H1 (cell line): ENCODE results near the gene WDR4. TPM values are rescaled to one million over a fixed set of nuclear protein-coding genes. Genes with fewer than 3 reads are reported as not detected.
"Not testable (repeated sequence)": the region's sequence is repeated elsewhere in the genome, so short reads cannot be mapped to it uniquely, and the experiment has no call there.

ENCODE experiments used
- CTCF ChIA-PET: fragments of 300-600 bp; sonication (Branson Sonifier 250); formaldehyde crosslinking; loops from one replicate; lab custom pipeline; 2021; ENCODE audit not compliant: partially characterized antibody; lab: Charles Lee
- POLR2A ChIA-PET: fragments of 300-600 bp; sonication (Branson Sonifier 250); formaldehyde crosslinking; loops from one replicate; lab custom pipeline; 2021; ENCODE audit warnings: inconsistent platforms; ENCODE audit not compliant: partially characterized antibody; lab: Charles Lee
- DNase-seq, 2 experiments: peaks; one replicate each; pipeline versions ENCODE4 v3.0.0 to v3.0.0-alpha.2; 2010 to 2022; ENCODE audit warnings: low spot score in 2 of 2, low read depth in 1 of 2, mixed read lengths in 1 of 2
- FAIRE-seq: peaks from 2 replicates; lab custom pipeline; 2011; peaks lifted over from hg19 to GRCh38; lab: Jason Lieb, UNC
- H2AFZ ChIP-seq: 2 replicates; pipeline ENCODE4 v1.8.1; 2012; ENCODE audit warnings: low read length, inconsistent platforms
- H2AK5ac ChIP-seq: 2 replicates; pipeline ENCODE4 v1.6.1; 2013; ENCODE audit warnings: low read depth, low read length
- H2BK120ac ChIP-seq: replicated peaks from 2 replicates; pipeline ENCODE3; 2013; ENCODE audit warnings: low read depth, low read length, inconsistent platforms
- H2BK12ac ChIP-seq: 2 replicates; pipeline ENCODE4 v1.6.1; 2013; ENCODE audit warnings: low read depth, low read length
- H2BK15ac ChIP-seq: 2 replicates; pipeline ENCODE4 v1.6.1; 2013; ENCODE audit warnings: low read length
- H2BK20ac ChIP-seq: 2 replicates; pipeline ENCODE4 v1.6.1; 2013; ENCODE audit warnings: low read length
- H2BK5ac ChIP-seq: 2 replicates; pipeline ENCODE4 v1.6.1; 2013; ENCODE audit warnings: low read depth, low read length
- H3K14ac ChIP-seq: 2 replicates; pipeline ENCODE4 v1.6.1; 2013; ENCODE audit warnings: inconsistent platforms; ENCODE audit not compliant: insufficient read length
- H3K18ac ChIP-seq: 2 replicates; pipeline ENCODE4 v1.6.1; 2013; ENCODE audit warnings: low read length; ENCODE audit errors: extremely low read depth
- H3K23ac ChIP-seq: 2 replicates; pipeline ENCODE4 v1.6.1; 2013; ENCODE audit warnings: inconsistent platforms; ENCODE audit not compliant: insufficient read length
- H3K23me2 ChIP-seq: 2 replicates; pipeline ENCODE4 v1.6.1; 2013; ENCODE audit warnings: low read depth, low read length
- H3K27ac ChIP-seq: 2 replicates; pipeline ENCODE4 v1.6.1; 2011; ENCODE audit warnings: low read depth, low read length, inconsistent platforms
- H3K27me3 ChIP-seq, 4 experiments: replicated peaks in 1 of 4; 1 replicate in 1 of 4; 2 replicates in 3 of 4; pipeline versions ENCODE4 v1.6.1 to v1.8.1; 2011 to 2013; ENCODE audit warnings: low read length in 3 of 4, mild to moderate bottlenecking in 3 of 4, inconsistent platforms in 2 of 4, mixed read lengths in 2 of 4, moderate library complexity in 1 of 4; ENCODE audit not compliant: control insufficient read depth in 3 of 4, insufficient read depth in 3 of 4; ENCODE audit errors: extremely low read depth in 1 of 4
- H3K36me3 ChIP-seq, 4 experiments: 2 replicates each; pipeline versions ENCODE4 v1.6.1 to v1.8.1; 2011 to 2013; ENCODE audit warnings: mild to moderate bottlenecking in 4 of 4, low read length in 3 of 4, moderate library complexity in 2 of 4, control low read depth in 1 of 4, inconsistent platforms in 1 of 4; ENCODE audit not compliant: insufficient read depth in 4 of 4, control insufficient read depth in 2 of 4
- H3K4ac ChIP-seq: replicated peaks from 2 replicates; pipeline ENCODE3; 2013; ENCODE audit warnings: low read length, low read depth, mixed read lengths, inconsistent platforms; ENCODE audit not compliant: insufficient read length
- H3K4me1 ChIP-seq, 4 experiments: replicated peaks in 1 of 4; 1 replicate in 1 of 4; 2 replicates in 3 of 4; pipeline versions ENCODE4 v1.6.1 to v1.8.1; 2011 to 2013; ENCODE audit warnings: low read length in 3 of 4, inconsistent platforms in 2 of 4, mixed read lengths in 1 of 4; ENCODE audit not compliant: insufficient read depth in 4 of 4, control insufficient read depth in 3 of 4
- H3K4me2 ChIP-seq, 2 experiments: 2 replicates each; pipeline versions ENCODE4 v1.6.1 to v1.8.1; 2011 to 2013; ENCODE audit warnings: low read depth in 2 of 2, low read length in 2 of 2, control low read depth in 1 of 2, inconsistent platforms in 1 of 2, mild to moderate bottlenecking in 1 of 2; ENCODE audit not compliant: insufficient read depth in 1 of 2
- H3K4me3 ChIP-seq, 4 experiments: fragments of 200-600, 300-600 bp in 1 of 4; sonication (generic), shearing (Covaris generic), sonication (Bioruptor Twin) in 1 of 4; 2 replicates each; pipeline versions ENCODE4 v1.5.1 to v1.8.1; 2011 to 2016; ENCODE audit warnings: low read length in 4 of 4, low read depth in 3 of 4, control low read depth in 2 of 4, inconsistent platforms in 2 of 4, mild to moderate bottlenecking in 2 of 4, mixed read lengths in 1 of 4, moderate library complexity in 1 of 4; ENCODE audit not compliant: insufficient read depth in 2 of 4; ENCODE audit errors: extremely low read depth in 1 of 4
- H3K56ac ChIP-seq: replicated peaks from 2 replicates; pipeline ENCODE3; 2013; ENCODE audit warnings: low read depth, mild to moderate bottlenecking, mixed read lengths, low read length, inconsistent platforms; ENCODE audit not compliant: insufficient read length
- H3K79me1 ChIP-seq: 2 replicates; pipeline ENCODE4 v1.6.1; 2013; ENCODE audit warnings: low read depth, low read length, control low read depth
- H3K79me2 ChIP-seq, 2 experiments: 2 replicates each; pipeline versions ENCODE4 v1.6.1 to v1.8.1; 2012 to 2013; ENCODE audit warnings: low read length in 2 of 2, mild to moderate bottlenecking in 2 of 2, inconsistent platforms in 1 of 2; ENCODE audit not compliant: insufficient read depth in 2 of 2, control insufficient read depth in 1 of 2
- H3K9ac ChIP-seq, 4 experiments: replicated peaks in 1 of 4; 1 replicate in 1 of 4; 2 replicates in 3 of 4; pipeline versions ENCODE4 v1.6.1 to v1.8.1; 2011 to 2013; ENCODE audit warnings: low read depth in 3 of 4, low read length in 3 of 4, control low read depth in 2 of 4, mild to moderate bottlenecking in 2 of 4, moderate library complexity in 2 of 4, inconsistent platforms in 1 of 4; ENCODE audit errors: extremely low read depth in 1 of 4
- H3K9me3 ChIP-seq, 2 experiments: 2 replicates each; pipeline versions ENCODE4 v1.6.1 to v1.8.1; 2012 to 2013; ENCODE audit warnings: mild to moderate bottlenecking in 2 of 2, moderate library complexity in 2 of 2, control low read depth in 1 of 2, inconsistent platforms in 1 of 2, low read depth in 1 of 2, low read length in 1 of 2, mixed read lengths in 1 of 2; ENCODE audit not compliant: insufficient read depth in 2 of 2
- H4K20me1 ChIP-seq, 2 experiments: replicated peaks in 1 of 2; 2 replicates each; pipeline versions ENCODE3 to v1.8.1; 2011 to 2013; ENCODE audit warnings: inconsistent platforms in 2 of 2, low read length in 2 of 2, mild to moderate bottlenecking in 1 of 2; ENCODE audit not compliant: insufficient read depth in 2 of 2, control insufficient read depth in 1 of 2
- H4K5ac ChIP-seq: 2 replicates; pipeline ENCODE4 v1.6.1; 2013; ENCODE audit warnings: low read length, low read depth, mixed read lengths, inconsistent platforms; ENCODE audit not compliant: insufficient read length
- H4K8ac ChIP-seq: 2 replicates; pipeline ENCODE4 v1.8.0; 2013; ENCODE audit warnings: mild to moderate bottlenecking, moderate library complexity, low read length, inconsistent platforms; ENCODE audit not compliant: insufficient read depth; ENCODE audit errors: extremely low read depth
- H4K91ac ChIP-seq: replicated peaks from 2 replicates; pipeline ENCODE3; 2013; ENCODE audit warnings: low read length, mixed read lengths, inconsistent platforms; ENCODE audit not compliant: insufficient read length
- WGBS, 2 experiments: shearing (Covaris generic) in 1 of 2; methylation state at CpG; one replicate each; pipeline versions ENCODE4 v1.1.6 to v1.1.7; 2013 to 2015; ENCODE audit warnings: low lambda C conversion rate in 2 of 2, mixed read lengths in 2 of 2, inconsistent platforms in 1 of 2, low coverage in 1 of 2, missing lambda C conversion rate in 1 of 2; ENCODE audit not compliant: insufficient replicate concordance in 2 of 2, insufficient coverage in 1 of 2, insufficient read length in 1 of 2; ENCODE audit errors: extremely low coverage in 1 of 2, missing lambda C conversion rate in 1 of 2; 5-methylcytosine and 5-hydroxymethylcytosine counted together
- polyA plus RNA-seq, 7 experiments: library from polyadenylated mRNA; depleted of rRNA in 3 of 7; stranded (reverse) in 5 of 7; unstranded in 2 of 7; fragments of >200 nt in 5 of 7; fragments of 200-250 nt in 2 of 7; gene quantifications; 1 replicate in 5 of 7; 2 replicates in 1 of 7; 4 replicates in 1 of 7; pipeline versions ENCODE4 v1.2.1 to v1.2.3, GENCODE V29; 2011 to 2013; ENCODE audit warnings: missing spikeins in 2 of 7, mixed read lengths in 2 of 7
- total RNA-seq: library from RNA; stranded (reverse); fragmentation: NEBNext Ultra II Directional; extraction: Animal tissue kit (Norgen Biotek cat#: 25700); gene quantifications from 2 replicates; pipeline ENCODE4 v1.2.1, GENCODE V29; 2021

WDR4 gene
- total and polyA plus RNA-seq, 2 of the 8 experiments (the other 6 are each of a cell fraction or from before 2014, with no cell fraction given) = 28.9 to 47.8 TPM

- 0 out of 2 replicates have a peak overlapping the region, but pooled peaks have one; percentile 60 for H2BK12ac ChIP-seq
- POLR2A ChIA-PET, H3K9me3 ChIP-seq, H2BK5ac ChIP-seq, H3K18ac ChIP-seq, H2BK120ac ChIP-seq, H2BK20ac ChIP-seq, H4K8ac ChIP-seq, H4K91ac ChIP-seq, H3K4ac ChIP-seq, H3K14ac ChIP-seq, H3K9ac ChIP-seq, H2AK5ac ChIP-seq, H3K23me2 ChIP-seq, H3K4me2 ChIP-seq, H2AFZ ChIP-seq, CTCF ChIA-PET, H3K23ac ChIP-seq, H3K27me3 ChIP-seq, H4K5ac ChIP-seq, H3K4me3 ChIP-seq, H2BK15ac ChIP-seq, H3K56ac ChIP-seq, DNase-seq, H3K27ac ChIP-seq, FAIRE-seq, H3K4me1 ChIP-seq: not testable (repeated sequence)
- peaks cover 26 to 69% (median 53%) of the 10 kb centered on the region in 4 experiments; a peak in 7 of 8 replicates for H3K36me3 ChIP-seq
- H4K20me1 ChIP-seq = peaks cover 19 to 39% of the 10 kb centered on the region in 2 experiments
- WGBS, 2 experiments = 97% methylated on average over 61 of the region's 95 CpGs; no CpG with 5 or more reads in 1 of the 2 experiments
- peaks cover 0 to 46% of the 10 kb centered on the region in 2 experiments; a peak in 2 of 4 replicates for H3K79me2 ChIP-seq
- H3K79me1 ChIP-seq = peaks cover 14% of the 10 kb centered on the region; the same call in 1 of the 2 replicates
Measured at GRCh38 chr21:42848144-42848931, 31.0 kb downstream of the WDR4 start.
